HEK293 (cell line): ENCODE measurements around the gene PDE4D.

ENCODE experiments used
- YY1 ChIP-seq: fragments of 450-650 bp; formaldehyde crosslinking; IDR thresholded peaks from 2 replicates; pipeline ENCODE4 v1.5.1; 2018; ENCODE audit warnings: missing biosample characterization, missing genetic modification characterization
- ZNF629 ChIP-seq: fragments of 450-650 bp; formaldehyde crosslinking; IDR thresholded peaks from 2 replicates; pipeline ENCODE4 v1.5.1; 2017; ENCODE audit warnings: missing biosample characterization, missing genetic modification characterization
- TF ChIP-seq, protein P1 (sequence below): fragments of 450-650 bp; formaldehyde crosslinking; IDR thresholded peaks from 2 replicates; pipeline ENCODE4 v1.5.1; 2016; ENCODE audit warnings: missing biosample characterization, missing genetic modification characterization

- TF ChIP-seq ZNF629 (no peak), YY1 (tag by site-specific recombination) (no peak)
- TF ChIP-seq, protein P1, sequence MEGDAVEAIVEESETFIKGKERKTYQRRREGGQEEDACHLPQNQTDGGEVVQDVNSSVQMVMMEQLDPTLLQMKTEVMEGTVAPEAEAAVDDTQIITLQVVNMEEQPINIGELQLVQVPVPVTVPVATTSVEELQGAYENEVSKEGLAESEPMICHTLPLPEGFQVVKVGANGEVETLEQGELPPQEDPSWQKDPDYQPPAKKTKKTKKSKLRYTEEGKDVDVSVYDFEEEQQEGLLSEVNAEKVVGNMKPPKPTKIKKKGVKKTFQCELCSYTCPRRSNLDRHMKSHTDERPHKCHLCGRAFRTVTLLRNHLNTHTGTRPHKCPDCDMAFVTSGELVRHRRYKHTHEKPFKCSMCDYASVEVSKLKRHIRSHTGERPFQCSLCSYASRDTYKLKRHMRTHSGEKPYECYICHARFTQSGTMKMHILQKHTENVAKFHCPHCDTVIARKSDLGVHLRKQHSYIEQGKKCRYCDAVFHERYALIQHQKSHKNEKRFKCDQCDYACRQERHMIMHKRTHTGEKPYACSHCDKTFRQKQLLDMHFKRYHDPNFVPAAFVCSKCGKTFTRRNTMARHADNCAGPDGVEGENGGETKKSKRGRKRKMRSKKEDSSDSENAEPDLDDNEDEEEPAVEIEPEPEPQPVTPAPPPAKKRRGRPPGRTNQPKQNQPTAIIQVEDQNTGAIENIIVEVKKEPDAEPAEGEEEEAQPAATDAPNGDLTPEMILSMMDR, result no peak
These were observed 241.1 kb downstream of the PDE4D start for GRCh38 chr5:59652449-59652848.
